Measurements from ENCODE around the gene ANTXRL. TPM values are rescaled to one million over a fixed set of nuclear protein-coding genes. Genes with fewer than 3 reads are reported as not detected.

ANTXRL gene
- total and polyA plus RNA-seq, 12 donors: 0.22 to 6.3 (median 0.49) TPM; not detected in 7

- H3K27ac ChIP-seq: no peak overlapping the region
- no peaks in the 10 kb centered on the region for H3K9me3 ChIP-seq
- no peaks in the 10 kb centered on the region for H3K36me3 ChIP-seq
- no peak for TF ChIP-seq CTCF (IDR thresholded peaks at IDR 0.05)
- peaks cover 0 to 26% (median 16%) of the 10 kb centered on the region in 9 donors for H3K4me1 ChIP-seq
- no peak overlapping the region for H3K4me3 ChIP-seq
- intact Hi-C loops (cut with DNase I): no loop called here
- DNase-seq: no peak
- no peaks in the 10 kb centered on the region for H3K27me3 ChIP-seq
- 77 to 83% methylated on average over 9 of the region's 9 CpGs for WGBS, 2 donors
- no peak for ATAC-seq
Measured at GRCh38 chr10:46250898-46251856, 35.6 kb upstream of the ANTXRL start.

DNA sequence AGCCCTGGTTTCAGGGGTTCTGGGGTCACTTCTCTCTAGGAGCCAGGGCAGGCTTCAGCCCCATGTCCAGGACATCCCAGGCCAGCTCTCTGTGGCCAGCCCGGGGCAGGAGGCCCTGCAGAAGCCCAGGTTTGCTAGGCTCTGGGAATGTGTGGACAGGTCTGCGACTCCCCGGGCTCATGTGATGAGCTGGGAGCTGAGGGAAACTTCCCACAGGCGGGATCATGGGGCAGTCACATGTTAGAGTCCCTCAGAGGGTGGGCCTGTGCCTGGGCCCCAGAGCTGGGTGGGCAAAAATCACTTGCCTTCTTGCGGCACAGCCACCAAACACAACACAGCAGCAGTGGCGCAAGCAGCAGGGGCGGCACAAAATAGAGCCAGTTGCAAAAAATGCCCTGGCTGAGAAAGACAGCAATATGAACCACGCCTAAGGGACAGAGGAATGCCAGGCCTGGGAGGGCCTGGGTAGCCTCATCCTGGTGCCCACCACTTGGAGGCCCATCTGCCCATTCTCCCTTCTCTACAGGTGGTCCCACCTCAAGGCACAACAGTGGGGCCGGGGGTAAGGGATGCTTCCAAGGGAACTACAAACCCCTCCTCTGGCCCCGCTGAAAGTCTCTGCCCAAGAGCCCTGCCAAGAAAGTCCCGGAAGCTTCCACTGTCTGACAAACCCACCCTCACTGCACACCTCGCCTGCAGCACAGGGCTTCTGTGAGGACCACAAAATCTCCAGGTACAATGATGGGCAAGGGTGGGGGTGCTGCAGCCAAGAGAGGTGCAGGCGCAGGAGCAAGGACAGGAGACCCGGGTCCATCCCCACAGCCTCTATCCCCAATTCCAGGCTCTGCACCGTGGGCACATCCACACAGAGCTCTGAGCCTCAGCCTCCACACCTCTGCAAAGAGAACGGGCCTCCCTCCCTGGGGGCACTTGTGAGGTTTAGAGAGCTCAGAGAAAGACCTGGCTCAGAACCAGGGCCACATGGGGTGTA, 34.6 kb upstream of the ANTXRL start:
- intact Hi-C loops (cut with DNase I): no loop called here
- H3K27me3 ChIP-seq: no peaks in the 10 kb centered on the region

DNA sequence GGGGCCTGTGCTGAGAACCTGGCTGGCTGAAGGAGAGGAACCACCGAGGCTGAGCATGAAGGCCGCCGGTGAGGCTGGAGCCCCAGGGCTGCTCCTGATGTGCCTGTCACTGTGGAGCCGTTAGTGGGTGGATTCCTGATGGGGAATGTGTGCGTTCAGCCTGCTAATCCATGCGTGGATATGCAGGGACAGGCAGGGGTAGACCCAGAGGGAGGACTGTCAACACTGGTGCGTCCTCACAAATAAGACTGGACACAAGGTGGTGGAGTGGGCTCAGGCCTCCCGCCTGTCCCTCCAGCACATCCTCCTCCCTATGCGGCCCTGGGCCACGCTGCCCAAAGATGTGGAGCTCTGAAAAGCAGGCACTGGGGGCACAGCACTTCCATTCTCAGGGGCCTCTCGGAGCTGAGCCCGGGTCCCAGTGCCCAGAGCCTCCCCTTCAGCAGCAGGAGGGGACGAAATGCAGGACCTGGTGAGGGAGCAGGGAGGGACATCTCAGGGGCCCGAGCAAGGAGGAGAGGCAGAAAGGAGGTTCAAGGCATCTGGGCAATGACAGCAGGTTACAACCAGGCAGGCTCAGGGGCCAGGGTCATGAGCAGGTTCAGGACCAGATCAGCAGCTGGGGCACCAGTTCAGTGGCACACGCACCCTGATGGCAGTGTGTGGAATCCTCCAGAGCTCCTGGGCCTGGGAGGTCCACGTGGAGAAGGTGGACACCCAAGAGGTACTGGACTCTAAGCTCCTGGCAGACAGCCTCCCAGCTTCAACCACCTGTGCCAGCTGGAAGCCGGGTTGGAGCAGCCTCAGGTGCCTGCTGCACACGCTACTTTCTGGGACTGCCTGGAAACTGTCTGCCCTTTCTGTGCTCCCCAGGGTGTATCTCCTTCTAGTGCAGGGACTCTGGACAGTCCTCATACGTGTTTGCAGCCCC, 33.5 kb upstream of the ANTXRL start:
- intact Hi-C loops (cut with DNase I): no loop called here
- Histone ChIP-seq H3K4me3 (no peak overlapping the region), H3K27me3 (no peaks in the 10 kb centered on the region), H3K27ac (no peak overlapping the region), H3K36me3 (no peaks in the 10 kb centered on the region), H3K4me1 (peaks cover 0 to 21% (median 14%) of the 10 kb centered on the region in 9 donors), H3K9me3 (no peaks in the 10 kb centered on the region)
- DNase-seq: no peak
- WGBS, 2 donors: 84 to 87% methylated on average over 19 of the region's 19 CpGs
- ATAC-seq: no peak
- no peak for TF ChIP-seq CTCF (IDR thresholded peaks at IDR 0.05)

More for the DNA sequence above, 34.6 kb upstream of the ANTXRL start:
- 87 to 90% methylated on average over 16 of the region's 16 CpGs for WGBS, 2 donors
- no peak overlapping the region for H3K4me3 ChIP-seq
- ATAC-seq (peak in 1 of 8 donors; percentile 65), DNase-seq (no peak)
- H3K9me3 ChIP-seq: no peaks in the 10 kb centered on the region
- H3K36me3 ChIP-seq: no peaks in the 10 kb centered on the region
- peaks cover 0 to 28% (median 19%) of the 10 kb centered on the region in 9 donors for H3K4me1 ChIP-seq
- H3K27ac ChIP-seq: no peak overlapping the region
- no peak for TF ChIP-seq CTCF (IDR thresholded peaks at IDR 0.05)

All from heart right ventricle (tissue), 16 donors.